Heart left ventricle (tissue), 16 donors: ENCODE data around the gene RASSF1. TPM values are rescaled to one million over a fixed set of nuclear protein-coding genes. Genes with fewer than 3 reads are reported as not detected.
A peak's percentile ranks its signal among the peaks of the same experiment; 100 is the strongest.
"Not testable (repeated sequence)": the region's sequence is repeated elsewhere in the genome, so short reads cannot be mapped to it uniquely, and the experiment has no call there.

Source experiments
- ATAC-seq, 4 donors: fragments of 200-7000 bp; cut with Tn5 transposase; one replicate each; pipeline ENCODE4 v1.9.1; 2020 to 2022; ENCODE audit warnings: moderate library complexity in 4 of 4, mild to moderate bottlenecking in 3 of 4, moderate number of reproducible peaks in 1 of 4
- DNase-seq, 5 donors: peaks; one replicate each; pipeline ENCODE4 v3.0.0-alpha.2; 2020
- H3K27ac ChIP-seq, 12 donors: fragments of 200-600 bp; sonication (generic) in 4 of 12; one replicate each; pipeline versions ENCODE4 v1.5.0 to v1.8.0; 2016 to 2022; ENCODE audit warnings: mild to moderate bottlenecking in 2 of 12
- H3K27me3 ChIP-seq, 9 donors: fragments of 200-600 bp; sonication (generic) in 2 of 9; one replicate each; pipeline versions ENCODE4 v1.5.1 to v1.8.0; 2016 to 2022; ENCODE audit warnings: mild to moderate bottlenecking in 3 of 9
- H3K36me3 ChIP-seq, 9 donors: fragments of 200-600 bp; sonication (generic) in 2 of 9; one replicate each; pipeline versions ENCODE4 v1.5.0 to v1.8.0; 2018 to 2022; ENCODE audit warnings: mild to moderate bottlenecking in 2 of 9
- H3K4me1 ChIP-seq, 12 donors: fragments of 200-600 bp; sonication (generic) in 4 of 12; one replicate each; pipeline versions ENCODE4 v1.5.0 to v1.8.0; 2016 to 2022; ENCODE audit warnings: mild to moderate bottlenecking in 3 of 12
- H3K4me3 ChIP-seq, 12 donors: fragments of 200-600 bp; sonication (generic) in 4 of 12; one replicate each; pipeline versions ENCODE4 v1.5.0 to v1.8.0; 2017 to 2022; ENCODE audit warnings: mild to moderate bottlenecking in 9 of 12, moderate library complexity in 4 of 12
- H3K9me3 ChIP-seq, 12 donors: fragments of 200-600 bp; sonication (generic) in 4 of 12; one replicate each; pipeline versions ENCODE4 v1.5.0 to v1.8.0; 2016 to 2022; ENCODE audit warnings: mild to moderate bottlenecking in 1 of 12
- CTCF ChIP-seq, 12 donors: fragments of 200-600 bp; sonication (generic) in 4 of 12; IDR thresholded peaks; one replicate each; pipeline versions ENCODE4 v1.5.0 to v1.8.0; 2018 to 2022; ENCODE audit warnings: antibody characterized with exemption in 12 of 12, mild to moderate bottlenecking in 5 of 12
- POLR2A ChIP-seq, 2 donors: fragments of 450-650 bp; IDR thresholded peaks; one replicate each; pipeline ENCODE4 v1.6.1; 2017; ENCODE audit warnings: antibody characterized with exemption in 2 of 2, mild to moderate bottlenecking in 2 of 2, moderate library complexity in 2 of 2
- WGBS, 4 donors: extraction: QIAGEN DNeasy Blood & Tissue Kit in 2 of 4; methylation state at CpG; one replicate each; pipeline versions ENCODE4 v1.1.5 to v1.1.7; 2013 to 2018; 5-methylcytosine and 5-hydroxymethylcytosine counted together
- intact Hi-C, 10 donors: fragments of 100-400 bp; cut with DNase I; formaldehyde crosslinking; loops; one replicate each; pipeline versions ENCODE4 v1.11.1 to v1.14.2; 2022
- polyA plus RNA-seq, 2 donors: library from polyadenylated mRNA; stranded (reverse); fragments of 200-250 nt; gene quantifications; one replicate each; pipeline ENCODE4 v1.2.3, GENCODE V29; 2013
- total RNA-seq, 9 donors: library from RNA; depleted of rRNA in 2 of 9; stranded (reverse); fragments of >200 nt in 2 of 9; fragmentation: NEBNext Ultra II Directional in 3 of 9; extraction: Animal tissue kit (Norgen Biotek cat#: 25700) in 3 of 9; gene quantifications; one replicate each; pipeline versions ENCODE4 v1.1.0 to v1.2.4, GENCODE V29; 2016 to 2023
- donor health status: ischemic (EF 13 %, LVEDD 7.1; RV severe dilation, severe dysfunction).
- donor health status: healthy with polysubstance abuse.
- donor health status: DM: no; HTN: yes; CAD: no.
- donor health status: DM: no; HTN: no; CAD: no.
- donor health status: ischemic (EF 25% LVEDD 6.9; RV normal size, moderate dysfunction).
- donor health status: ischemic (EF 25% LVEDD 5.7; RV mildly dilated, moderate dysfunction).
- donor health status: healthy.
- donor health status: DM: yes; HTN: yes; CAD: no.
- donor health status: ischemic (EF 35%, LVEDD 5.7; RV mildly dilated, moderate dysfunction).
- donor health status: nonischemic (EF 11% LVEDD 7.7; RV severe dilation, severe dysfunction).
- donor health status: DM: yes; HTN: yes; CAD: no.
- donor health status: PGD.
- donor health status: ischemic (EF 29% LVEDD 5.4; RV normal size, mild dysfunction).
- donor health status: nonischemic (EF 23%, LVEDD 6.1; RV moderate dilation, normal function).

Gene RASSF1
- total and polyA plus RNA-seq, 11 donors, result 7.9 to 58.6 (median 14.2) TPM

DNA sequence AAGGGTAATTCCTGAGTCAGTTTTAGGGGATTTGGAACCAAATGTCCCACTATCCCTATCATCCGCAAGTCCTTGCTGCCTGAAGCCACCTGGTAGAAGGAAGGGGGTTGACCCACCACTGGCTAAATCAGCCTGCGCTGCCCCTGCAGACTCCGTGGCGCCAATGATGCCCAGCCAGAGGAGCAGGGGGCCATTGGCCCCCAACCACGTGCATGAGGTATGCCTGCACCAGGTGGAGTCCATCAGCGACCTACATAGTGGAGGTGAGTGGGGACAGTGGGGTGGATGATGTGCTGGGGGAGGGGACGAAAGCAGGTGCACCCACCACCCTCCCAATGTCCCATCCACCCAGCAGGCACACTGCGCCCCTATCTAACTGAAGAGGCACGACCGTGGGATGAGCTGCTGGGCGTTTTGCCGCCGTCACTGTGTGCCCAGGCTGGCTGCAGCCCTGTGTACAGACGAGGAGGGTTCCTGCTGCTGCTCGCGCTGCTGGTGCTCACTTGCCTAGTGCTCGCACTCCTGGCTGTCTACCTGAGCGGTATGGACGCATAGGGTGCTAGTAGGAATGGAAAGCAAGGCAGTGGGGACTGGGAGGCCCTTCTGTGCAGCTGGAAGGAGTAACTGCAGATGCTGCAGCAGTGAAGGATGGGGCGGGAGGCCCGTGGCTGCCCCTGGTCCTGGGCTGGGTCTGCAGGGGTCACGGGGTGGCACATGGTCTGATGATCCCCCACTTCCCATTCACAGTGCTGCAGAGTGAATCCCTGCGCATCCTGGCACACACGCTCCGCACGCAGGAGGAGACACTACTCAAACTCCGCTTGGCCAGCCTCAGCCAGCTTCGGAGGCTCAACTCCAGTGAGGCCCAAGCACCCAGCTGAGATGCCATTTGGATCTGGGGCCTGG, 54.1 kb downstream of the RASSF1 start:
- ATAC-seq (peak in 1 of 4 donors; percentile 1), DNase-seq (peak in 2 of 5 donors; percentile 22 to 55)
- intact Hi-C loops, result no loop called here
- 81 to 84% (median 83%) methylated on average over 26 to 28 of the region's 28 CpGs for WGBS, 4 donors
- Histone ChIP-seq H3K4me3 (no peak overlapping the region), H3K36me3 (peaks cover 3 to 45% (median 31%) of the 10 kb centered on the region in 9 donors), H3K9me3 (no peaks in the 10 kb centered on the region), H3K4me1 (peaks cover 4 to 54% (median 28%) of the 10 kb centered on the region in 12 donors), H3K27me3 (no peaks in the 10 kb centered on the region), H3K27ac (peak overlapping the region; percentile 28 to 87 (median 76))
- no peak for TF ChIP-seq CTCF (IDR thresholded peaks at IDR 0.05)
- TF ChIP-seq POLR2A (IDR thresholded peaks at IDR 0.05), result no peak

DNA sequence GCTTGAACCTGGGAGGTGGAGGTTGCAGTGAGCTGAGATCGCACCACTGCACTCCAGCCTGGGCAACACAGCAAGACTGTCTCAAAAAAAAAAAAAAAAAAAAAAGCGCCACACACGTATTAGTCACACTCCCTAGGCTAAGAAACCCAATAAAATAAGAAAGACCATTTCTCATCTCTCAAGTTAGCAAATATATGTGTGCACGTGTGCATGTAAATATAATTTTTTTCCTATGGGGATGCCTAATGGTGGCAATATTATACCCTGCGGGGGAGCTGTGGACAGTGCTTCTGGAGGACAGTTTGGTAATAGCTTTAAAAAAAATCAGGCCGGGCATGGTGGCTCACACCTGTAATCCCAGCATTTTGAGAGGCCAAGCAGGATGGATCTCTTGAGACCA, 56.5 kb downstream of the RASSF1 start:
- DNase-seq, intact Hi-C loops, H3K27ac ChIP-seq, H3K27me3 ChIP-seq, ATAC-seq, H3K4me3 ChIP-seq, H3K9me3 ChIP-seq: not testable (repeated sequence)
- Histone ChIP-seq H3K4me1 (peaks cover 0 to 50% (median 19%) of the 10 kb centered on the region in 12 donors), H3K36me3 (peaks cover 0 to 30% (median 21%) of the 10 kb centered on the region in 9 donors)
- 86 to 95% (median 89%) methylated on average over 6 of the region's 6 CpGs for WGBS, 4 donors

Other genes starting within 250 kb of the RASSF1 start
- 10 to 100 TPM in 6 of 9 donors, 1 to 10 TPM in 3; 6.1 to 94.1 (median 11.3) TPM for gene SEMA3F, start 185.5 kb downstream of the RASSF1 start, total RNA-seq
- gene SEMA3F, start 185.5 kb downstream of the RASSF1 start, polyA plus RNA-seq, result 10 to 100 TPM in 1 of 2 donors, 1 to 10 TPM in 1; 9.3 to 23.9 TPM
- gene GNAT1, start 149.2 kb downstream of the RASSF1 start, total RNA-seq, result under 1 TPM in 1 of 9 donors, not detected in 8; 0.40 TPM
- gene GNAT1, start 149.2 kb downstream of the RASSF1 start, polyA plus RNA-seq, result not detected
- gene SLC38A3, start 135.6 kb downstream of the RASSF1 start, total RNA-seq, result 10 to 100 TPM in 3 of 9 donors, 1 to 10 TPM in 6; 3.6 to 14.8 (median 8.4) TPM
- gene SLC38A3, start 135.6 kb downstream of the RASSF1 start, polyA plus RNA-seq, result 1 to 10 TPM; 1.0 to 8.8 TPM
- gene GNAI2, start 104.6 kb downstream of the RASSF1 start, total RNA-seq, result 100 to 1,000 TPM; 106 to 365 (median 140) TPM
- 100 to 1,000 TPM in 1 of 2 donors, 10 to 100 TPM in 1; 93.2 to 180 TPM for gene GNAI2, start 104.6 kb downstream of the RASSF1 start, polyA plus RNA-seq
- gene SEMA3B, start 71.7 kb downstream of the RASSF1 start, total RNA-seq, result 10 to 100 TPM; 12.9 to 60.1 (median 17.8) TPM
- gene SEMA3B, start 71.7 kb downstream of the RASSF1 start, polyA plus RNA-seq, result 10 to 100 TPM; 21.1 to 37.5 TPM
- gene LSMEM2, start 61.7 kb downstream of the RASSF1 start, total RNA-seq, result 10 to 100 TPM in 8 of 9 donors, 1 to 10 TPM in 1; 8.8 to 68.3 (median 31.5) TPM
- 10 to 100 TPM in 1 of 2 donors, 1 to 10 TPM in 1; 1.3 to 29.7 TPM for gene LSMEM2, start 61.7 kb downstream of the RASSF1 start, polyA plus RNA-seq
- 10 to 100 TPM; 47.5 to 94.9 (median 61.4) TPM for gene IFRD2, start 48.4 kb downstream of the RASSF1 start, total RNA-seq
- 100 to 1,000 TPM in 1 of 2 donors, 10 to 100 TPM in 1; 80.5 to 106 TPM for gene IFRD2, start 48.4 kb downstream of the RASSF1 start, polyA plus RNA-seq
- 1 to 10 TPM; 1.0 to 3.2 (median 1.6) TPM for gene HYAL3, start 41.4 kb downstream of the RASSF1 start, total RNA-seq
- 1 to 10 TPM; 2.1 to 3.1 TPM for gene HYAL3, start 41.4 kb downstream of the RASSF1 start, polyA plus RNA-seq
- 10 to 100 TPM in 4 of 9 donors, 1 to 10 TPM in 5; 8.0 to 13.9 (median 9.8) TPM for gene NAA80, start 41.4 kb downstream of the RASSF1 start, total RNA-seq
- 10 to 100 TPM in 1 of 2 donors, 1 to 10 TPM in 1; 5.0 to 10.4 TPM for gene NAA80, start 41.4 kb downstream of the RASSF1 start, polyA plus RNA-seq
- 10 to 100 TPM; 36.9 to 99.7 (median 57.8) TPM for gene HYAL1, start 37.3 kb downstream of the RASSF1 start, total RNA-seq
- 10 to 100 TPM; 37.6 to 60.7 TPM for gene HYAL1, start 37.3 kb downstream of the RASSF1 start, polyA plus RNA-seq
- gene HYAL2, start 18.1 kb downstream of the RASSF1 start, total RNA-seq, result 100 to 1,000 TPM in 2 of 9 donors, 10 to 100 TPM in 7; 24.0 to 234 (median 48.5) TPM
- 100 to 1,000 TPM in 1 of 2 donors, 10 to 100 TPM in 1; 52.2 to 119 TPM for gene HYAL2, start 18.1 kb downstream of the RASSF1 start, polyA plus RNA-seq
- 10 to 100 TPM; 24.5 to 34.9 (median 29.0) TPM for gene TUSC2, start 12.6 kb downstream of the RASSF1 start, total RNA-seq
- 10 to 100 TPM; 27.6 to 68.1 TPM for gene TUSC2, start 12.6 kb downstream of the RASSF1 start, polyA plus RNA-seq
- gene ZMYND10, start 4.9 kb upstream of the RASSF1 start, total RNA-seq, result 1 to 10 TPM in 2 of 9 donors, under 1 TPM in 2, not detected in 5; 0.49 to 1.4 (median 1.0) TPM
- under 1 TPM; 0.15 to 0.29 TPM for gene ZMYND10, start 4.9 kb upstream of the RASSF1 start, polyA plus RNA-seq
- gene NPRL2, start 9.9 kb upstream of the RASSF1 start, total RNA-seq, result 10 to 100 TPM; 12.0 to 18.4 (median 15.3) TPM
- 10 to 100 TPM; 14.4 to 19.0 TPM for gene NPRL2, start 9.9 kb upstream of the RASSF1 start, polyA plus RNA-seq
- gene CYB561D2, start 10.0 kb upstream of the RASSF1 start, total RNA-seq, result 10 to 100 TPM in 2 of 9 donors, 1 to 10 TPM in 7; 4.9 to 16.5 (median 7.8) TPM
- 10 to 100 TPM in 1 of 2 donors, 1 to 10 TPM in 1; 6.7 to 18.6 TPM for gene CYB561D2, start 10.0 kb upstream of the RASSF1 start, polyA plus RNA-seq
- gene TMEM115, start 18.7 kb upstream of the RASSF1 start, total RNA-seq, result 10 to 100 TPM; 20.5 to 56.4 (median 28.9) TPM
- 10 to 100 TPM; 21.6 to 57.3 TPM for gene TMEM115, start 18.7 kb upstream of the RASSF1 start, polyA plus RNA-seq
- gene CACNA2D2, start 162.8 kb upstream of the RASSF1 start, total RNA-seq, result 1 to 10 TPM in 8 of 9 donors, under 1 TPM in 1; 0.95 to 3.6 (median 2.7) TPM
- 1 to 10 TPM in 1 of 2 donors, under 1 TPM in 1; 0.49 to 1.5 TPM for gene CACNA2D2, start 162.8 kb upstream of the RASSF1 start, polyA plus RNA-seq
- 10 to 100 TPM; 25.4 to 56.8 (median 40.0) TPM for gene C3orf18, start 226.9 kb upstream of the RASSF1 start, total RNA-seq
- gene C3orf18, start 226.9 kb upstream of the RASSF1 start, polyA plus RNA-seq, result 10 to 100 TPM; 28.7 to 28.9 TPM
- gene HEMK1, start 228.7 kb upstream of the RASSF1 start, total RNA-seq, result 10 to 100 TPM in 7 of 9 donors, 1 to 10 TPM in 2; 7.8 to 19.7 (median 13.8) TPM
- 10 to 100 TPM; 10.9 to 16.7 TPM for gene HEMK1, start 228.7 kb upstream of the RASSF1 start, polyA plus RNA-seq